Measurements from ENCODE around the gene BCL11A.

DNA sequence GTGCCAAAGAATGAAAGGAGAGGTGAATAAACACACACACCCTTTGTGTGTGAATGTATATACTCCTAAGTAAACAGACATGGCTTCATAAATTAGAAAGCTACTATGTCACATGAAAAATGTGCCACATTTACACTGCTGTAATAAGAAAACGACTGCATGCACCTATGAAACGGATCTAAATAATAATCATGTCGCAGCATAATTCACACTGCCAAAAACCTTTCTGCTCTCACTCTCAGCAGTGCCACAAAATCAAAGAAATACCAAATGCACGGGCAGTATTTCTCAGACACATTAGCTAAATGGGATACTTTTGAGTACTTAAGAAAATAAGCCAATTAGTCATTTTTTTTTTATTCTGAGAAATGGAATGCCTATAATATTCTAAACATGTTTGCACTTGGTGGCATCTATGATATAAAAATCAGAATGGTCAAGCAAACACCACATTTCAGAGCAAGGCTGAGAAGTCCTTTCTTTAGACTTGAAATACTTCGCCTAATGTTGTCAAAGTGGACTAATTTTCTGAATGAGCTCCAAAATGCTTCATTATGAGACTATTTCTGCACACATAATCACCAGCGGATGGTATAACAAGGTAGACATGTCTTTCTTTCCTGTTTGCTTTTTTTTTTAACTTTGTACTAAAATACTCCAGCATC lies 6.6 kb downstream of the BCL11A start:
- TF ChIP-seq ASH2L (IDR thresholded peaks at IDR 0.05; ENCODE audit: insufficient read length, low read depth, low read length) (no peak), CHCHD3 (CRISPR knock-in tag; IDR thresholded peaks at IDR 0.05) (no peak), ZNF709 (CRISPR knock-in tag; IDR thresholded peaks at IDR 0.05) (no peak), BRCA1 (CRISPR knock-in tag; IDR thresholded peaks at IDR 0.05) (no peak)
- TF ChIP-seq, protein P1, sequence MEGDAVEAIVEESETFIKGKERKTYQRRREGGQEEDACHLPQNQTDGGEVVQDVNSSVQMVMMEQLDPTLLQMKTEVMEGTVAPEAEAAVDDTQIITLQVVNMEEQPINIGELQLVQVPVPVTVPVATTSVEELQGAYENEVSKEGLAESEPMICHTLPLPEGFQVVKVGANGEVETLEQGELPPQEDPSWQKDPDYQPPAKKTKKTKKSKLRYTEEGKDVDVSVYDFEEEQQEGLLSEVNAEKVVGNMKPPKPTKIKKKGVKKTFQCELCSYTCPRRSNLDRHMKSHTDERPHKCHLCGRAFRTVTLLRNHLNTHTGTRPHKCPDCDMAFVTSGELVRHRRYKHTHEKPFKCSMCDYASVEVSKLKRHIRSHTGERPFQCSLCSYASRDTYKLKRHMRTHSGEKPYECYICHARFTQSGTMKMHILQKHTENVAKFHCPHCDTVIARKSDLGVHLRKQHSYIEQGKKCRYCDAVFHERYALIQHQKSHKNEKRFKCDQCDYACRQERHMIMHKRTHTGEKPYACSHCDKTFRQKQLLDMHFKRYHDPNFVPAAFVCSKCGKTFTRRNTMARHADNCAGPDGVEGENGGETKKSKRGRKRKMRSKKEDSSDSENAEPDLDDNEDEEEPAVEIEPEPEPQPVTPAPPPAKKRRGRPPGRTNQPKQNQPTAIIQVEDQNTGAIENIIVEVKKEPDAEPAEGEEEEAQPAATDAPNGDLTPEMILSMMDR (CRISPR knock-in tag; IDR thresholded peaks at IDR 0.05), result no peak

Data from HepG2 (cell line).